SIG-M5 treated with dmso at 0.1 percent for 504 hours (cell line): ENCODE measurements around the gene SLC20A1.

ENCODE experiments used
- DNase-seq: peaks from one replicate; lab custom pipeline; 2025; ENCODE audit not compliant: unreplicated experiment; lab: John Stamatoyannopoulos, UW

SLC20A1 gene

GRCh38 chr2:112682101-112682500 is 36.4 kb downstream of the SLC20A1 start:
- DNase-seq: peak; percentile 43

- DNase-seq: peak; percentile 30
Observed at GRCh38 chr2:112683550-112684414, 38.0 kb downstream of the SLC20A1 start.

GRCh38 chr2:112684415-112684775 is 38.7 kb downstream of the SLC20A1 start:
- no peak for DNase-seq

- peak; percentile 31 for DNase-seq
Observed at GRCh38 chr2:112685271-112685884, 39.6 kb downstream of the SLC20A1 start.

- DNase-seq: no peak
Observed at GRCh38 chr2:112686348-112687217, 40.8 kb downstream of the SLC20A1 start.

GRCh38 chr2:112687522-112687921 is 41.8 kb downstream of the SLC20A1 start:
- DNase-seq: no peak

GRCh38 chr2:112688086-112688880 is 42.5 kb downstream of the SLC20A1 start:
- no peak for DNase-seq

GRCh38 chr2:112690853-112691401 is 45.2 kb downstream of the SLC20A1 start:
- peak; percentile 82 for DNase-seq

- DNase-seq: no peak
Observed at GRCh38 chr2:112691881-112692281, 46.1 kb downstream of the SLC20A1 start.

GRCh38 chr2:112692495-112692911 is 46.8 kb downstream of the SLC20A1 start:
- peak; percentile 95 for DNase-seq

- no peak for DNase-seq
Observed at GRCh38 chr2:112692918-112693317, 47.2 kb downstream of the SLC20A1 start.

- DNase-seq: no peak
Observed at GRCh38 chr2:112693596-112693995, 47.9 kb downstream of the SLC20A1 start.

- DNase-seq: no peak
Observed at GRCh38 chr2:112694182-112694581, 48.4 kb downstream of the SLC20A1 start.

- DNase-seq: peak; percentile 29
Observed at GRCh38 chr2:112698834-112699515, 53.2 kb downstream of the SLC20A1 start.

GRCh38 chr2:112699984-112700667 is 54.4 kb downstream of the SLC20A1 start:
- peak; percentile 90 for DNase-seq

GRCh38 chr2:112701052-112701451 is 55.3 kb downstream of the SLC20A1 start:
- peak; percentile 35 for DNase-seq

- DNase-seq: no peak
Observed at GRCh38 chr2:112703684-112704083, 57.9 kb downstream of the SLC20A1 start.

- DNase-seq: no peak
Observed at GRCh38 chr2:112705575-112705974, 59.8 kb downstream of the SLC20A1 start.

GRCh38 chr2:112706170-112706664 is 60.5 kb downstream of the SLC20A1 start:
- DNase-seq: peak; percentile 86
